ENCODE measurements around the gene NCAN. TPM values are rescaled to one million over a fixed set of nuclear protein-coding genes. Genes with fewer than 3 reads are reported as not detected.

The NCAN gene
- total and polyA plus RNA-seq, 2 of the 13 experiments (the other 11 are each of a cell fraction or from before 2014, with no cell fraction given) = not detected

- TF ChIP-seq ELF3 (CRISPR knock-in tag; IDR thresholded peaks at IDR 0.05) (peak; percentile 57), PCBP2 (optimal IDR thresholded peaks at IDR 0.05; ENCODE audit: low read depth, low read length, poor library complexity, severe bottlenecking) (no peak), KDM3A (CRISPR knock-in tag; IDR thresholded peaks at IDR 0.05; ENCODE audit: low read depth) (0 out of 2 replicates have a peak, but pooled peaks have one; percentile 66), ARNT2 (CRISPR knock-in tag; IDR thresholded peaks at IDR 0.05; ENCODE audit: low read depth) (peak; percentile 48; the same call in 1 of the 2 replicates), BORCS8-MEF2B (CRISPR knock-in tag; IDR thresholded peaks at IDR 0.05) (peak; percentile 52; the same call in 1 of the 2 replicates), KLF12 (CRISPR knock-in tag; IDR thresholded peaks at IDR 0.05; ENCODE audit: borderline replicate concordance) (no peak), ZNF432 (CRISPR knock-in tag; IDR thresholded peaks at IDR 0.05; ENCODE audit: borderline replicate concordance) (no peak), CHD2 (IDR thresholded peaks at IDR 0.05; ENCODE audit: low read depth, low read length) (no peak), ZNF713 (CRISPR knock-in tag; IDR thresholded peaks at IDR 0.05) (0 out of 2 replicates have a peak, but pooled peaks have one; percentile 57), ZNF260 (CRISPR knock-in tag; IDR thresholded peaks at IDR 0.05; ENCODE audit: borderline replicate concordance, low read depth) (no peak), JUND (CRISPR knock-in tag; IDR thresholded peaks at IDR 0.05) (no peak), JUNB (CRISPR knock-in tag; IDR thresholded peaks at IDR 0.05; ENCODE audit: borderline replicate concordance) (no peak), ZNF160 (CRISPR knock-in tag; IDR thresholded peaks at IDR 0.05) (no peak), ZNF574 (CRISPR knock-in tag; IDR thresholded peaks at IDR 0.05) (peak; percentile 40; the same call in 1 of the 2 replicates), MAF1 (CRISPR knock-in tag; IDR thresholded peaks at IDR 0.05; ENCODE audit: borderline replicate concordance) (no peak), HIVEP1 (CRISPR knock-in tag; IDR thresholded peaks at IDR 0.05) (peak; percentile 54; the same call in 1 of the 2 replicates), ZNF691 (CRISPR knock-in tag; IDR thresholded peaks at IDR 0.05; ENCODE audit: borderline replicate concordance, low read depth) (no peak), NR2F2 (IDR thresholded peaks at IDR 0.05; ENCODE audit: borderline replicate concordance, low read depth) (no peak; the same call in 1 of the 2 replicates), MYC (CRISPR knock-in tag; IDR thresholded peaks at IDR 0.05; ENCODE audit: borderline replicate concordance) (no peak; the same call in 1 of the 2 replicates), ISL2 (CRISPR knock-in tag; IDR thresholded peaks at IDR 0.05) (0 out of 2 replicates have a peak, but pooled peaks have one; percentile 32), ZFP1 (CRISPR knock-in tag; IDR thresholded peaks at IDR 0.05) (no peak), NFE2L2 (IDR thresholded peaks at IDR 0.05; ENCODE audit: low read length) (no peak), SOX5 (CRISPR knock-in tag; IDR thresholded peaks at IDR 0.05; ENCODE audit: borderline replicate concordance) (no peak), ATF4 (CRISPR knock-in tag; IDR thresholded peaks at IDR 0.05) (peak; percentile 12 to 99; a peak in 2 of 4 replicates), CENPT (CRISPR knock-in tag; IDR thresholded peaks at IDR 0.05; ENCODE audit: low read depth) (no peak), ARNT (IDR thresholded peaks at IDR 0.05) (no peak), RORA (CRISPR knock-in tag; IDR thresholded peaks at IDR 0.05) (no peak), ZFP82 (CRISPR knock-in tag; IDR thresholded peaks at IDR 0.05; ENCODE audit: borderline replicate concordance) (no peak)
These were observed 39.8 kb upstream of the NCAN start (continued) for GRCh38 chr19:19171821-19172532.

All from HepG2 (cell line).